NCI-H345 treated with DMSO at 0.1 percent for 48 hours (cell line): ENCODE results near the gene CPZ.
"Not testable (repeated sequence)": the region's sequence is repeated elsewhere in the genome, so short reads cannot be mapped to it uniquely, and the experiment has no call there.

Experiments used
- DNase-seq: peaks from one replicate; lab custom pipeline; 2025; ENCODE audit not compliant: unreplicated experiment; lab: John Stamatoyannopoulos, UW

CPZ gene

GRCh38 chr4:8608714-8609391 lies 16.3 kb downstream of the CPZ start:
- DNase-seq, result no peak

DNA sequence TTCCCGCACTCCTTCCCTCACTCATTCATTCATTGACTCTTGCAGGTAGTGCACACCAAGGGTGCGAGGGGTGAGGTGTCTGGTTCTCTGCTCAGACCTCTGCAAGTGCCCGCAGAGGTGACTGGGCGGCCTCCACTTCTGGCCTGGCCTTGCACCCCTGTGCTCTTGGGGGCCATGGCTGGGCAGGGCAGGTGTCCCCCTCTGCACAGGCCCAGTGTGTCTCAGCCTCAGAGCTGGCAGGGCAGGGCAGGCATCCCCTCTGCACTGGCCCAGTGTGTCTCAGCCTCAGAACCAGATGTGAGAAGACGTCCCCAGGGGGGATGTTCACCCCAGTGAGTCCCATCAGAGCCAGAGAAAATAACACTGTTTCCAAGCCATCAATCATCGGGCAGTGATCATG lies 16.8 kb downstream of the CPZ start:
- DNase-seq, result no peak

DNA sequence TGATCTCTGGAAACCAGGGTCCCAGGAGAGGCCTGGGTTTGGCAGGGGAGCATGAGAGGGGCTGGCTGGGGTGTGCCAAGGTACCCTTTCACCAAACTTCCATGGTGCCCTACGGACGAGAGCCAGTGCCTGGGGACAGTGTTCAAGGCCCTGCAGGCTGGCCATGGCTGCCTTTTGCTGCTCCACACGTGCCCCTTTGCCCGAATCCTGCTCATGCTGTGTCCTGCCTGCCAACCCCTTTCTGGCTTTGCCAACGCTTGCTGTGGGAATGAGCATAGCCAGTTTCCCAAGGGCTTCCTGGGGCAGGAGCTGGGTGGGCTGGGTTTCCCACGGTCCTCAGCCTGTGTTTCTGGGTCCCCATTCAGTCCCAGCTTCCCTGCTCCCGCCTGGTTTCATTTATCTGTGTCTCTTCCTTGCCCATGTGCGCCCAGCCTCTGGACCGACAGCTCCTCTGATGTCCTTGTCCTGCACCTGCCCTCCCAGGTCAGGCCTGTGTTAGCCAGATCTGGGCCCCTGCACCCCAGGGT lies 17.3 kb downstream of the CPZ start:
- DNase-seq, result no peak

DNA sequence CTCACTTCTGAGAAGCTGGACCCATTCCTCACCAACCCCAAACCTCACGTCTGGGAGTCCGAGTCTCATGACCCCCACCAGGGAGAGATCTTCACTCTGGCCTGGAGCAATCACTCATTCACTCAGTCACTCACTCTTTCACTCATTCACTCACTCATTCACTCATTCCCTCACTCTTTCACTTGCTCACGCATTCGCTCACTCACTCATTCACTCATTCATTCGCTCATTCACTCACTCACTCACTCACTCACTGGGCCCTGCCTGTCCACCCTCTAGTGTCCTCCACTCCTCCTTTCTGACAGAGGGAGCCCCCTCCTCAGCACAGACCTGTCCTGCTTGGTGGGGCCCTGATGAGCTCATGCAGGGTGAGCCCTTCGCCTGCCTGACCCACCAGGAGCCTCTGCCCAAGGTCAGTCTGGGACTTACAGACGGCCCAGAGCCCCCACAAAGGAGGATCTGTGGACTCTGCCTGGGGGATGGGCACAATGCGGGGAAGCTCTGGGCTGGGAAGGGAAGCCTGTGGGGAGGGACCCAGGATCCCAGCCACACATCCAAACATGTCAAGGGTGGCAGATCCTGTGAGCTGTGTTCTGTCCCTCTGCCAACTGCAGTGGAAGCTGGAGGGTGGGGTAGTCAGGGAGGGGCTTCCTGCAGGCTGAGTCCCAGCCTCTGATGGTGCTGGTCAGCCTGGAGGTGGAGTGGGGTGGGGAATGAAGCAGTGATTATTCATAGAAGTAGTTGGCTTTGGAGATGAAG lies 18.5 kb downstream of the CPZ start:
- DNase-seq, result no peak

DNA sequence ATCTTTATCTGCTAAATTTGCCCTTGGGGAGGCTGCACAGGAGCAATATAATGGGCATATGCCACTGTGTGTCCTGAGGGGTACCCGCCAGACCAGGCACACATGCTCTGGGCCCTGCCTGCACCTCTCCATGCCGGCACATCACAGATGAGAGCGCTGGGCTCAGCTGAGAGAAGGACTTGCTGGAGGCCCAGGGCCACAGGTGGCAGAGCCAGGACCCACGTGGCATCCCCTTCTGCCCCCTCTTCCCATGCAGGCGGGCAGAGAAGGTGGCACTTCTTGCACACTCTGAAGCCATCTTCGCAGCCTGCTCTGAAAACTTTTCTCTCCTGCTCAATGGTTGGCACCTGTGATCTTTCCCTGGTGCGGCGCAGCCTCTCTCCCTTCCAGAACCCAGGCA lies 20.1 kb downstream of the CPZ start:
- DNase-seq, result no peak

DNA sequence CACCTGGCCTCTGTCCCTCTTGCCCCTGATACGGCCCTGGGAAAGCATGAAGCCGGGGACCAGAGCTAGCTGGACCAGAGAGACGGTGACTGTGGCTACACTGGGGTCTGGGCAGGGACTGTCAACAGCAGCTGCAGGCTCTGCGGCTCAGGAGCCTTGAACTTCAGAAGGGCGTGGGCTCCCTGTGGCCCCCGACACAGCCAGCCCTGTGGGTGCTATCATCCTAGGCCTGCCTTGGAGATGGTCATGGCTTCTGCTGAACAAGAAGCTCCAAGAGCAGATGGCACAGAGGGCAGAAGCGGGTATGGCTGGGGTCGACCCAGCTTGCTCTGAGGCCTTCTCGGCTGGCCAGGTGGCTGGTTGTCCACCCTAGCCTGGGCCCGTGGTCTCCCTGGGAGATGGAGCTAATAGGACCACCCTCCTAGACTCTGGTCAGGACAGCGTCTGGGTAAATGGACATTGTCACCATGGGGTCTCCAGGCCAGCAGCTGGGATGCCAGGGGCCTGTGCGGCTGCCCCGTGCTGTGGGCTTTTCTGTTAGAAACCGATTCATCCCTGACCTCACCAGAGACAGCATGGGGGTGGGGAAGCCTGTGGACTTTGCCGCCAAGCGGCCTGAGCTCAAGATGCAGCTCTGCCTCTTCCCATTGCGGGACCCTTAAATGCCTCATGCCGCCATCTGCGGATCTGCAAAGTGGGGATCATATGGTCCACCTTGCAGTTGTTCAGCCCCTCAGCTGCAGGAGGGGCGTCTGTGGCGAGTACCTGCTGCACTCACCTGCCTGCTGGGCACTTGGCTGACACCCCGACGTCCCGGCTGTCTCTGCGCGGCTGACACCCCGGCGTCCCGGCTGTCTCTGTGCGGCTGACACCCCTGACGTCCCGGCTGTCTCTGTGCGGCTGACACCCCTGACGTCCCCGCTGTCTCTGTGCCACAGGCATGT lies 21.1 kb downstream of the CPZ start:
- DNase-seq, result no peak

DNA sequence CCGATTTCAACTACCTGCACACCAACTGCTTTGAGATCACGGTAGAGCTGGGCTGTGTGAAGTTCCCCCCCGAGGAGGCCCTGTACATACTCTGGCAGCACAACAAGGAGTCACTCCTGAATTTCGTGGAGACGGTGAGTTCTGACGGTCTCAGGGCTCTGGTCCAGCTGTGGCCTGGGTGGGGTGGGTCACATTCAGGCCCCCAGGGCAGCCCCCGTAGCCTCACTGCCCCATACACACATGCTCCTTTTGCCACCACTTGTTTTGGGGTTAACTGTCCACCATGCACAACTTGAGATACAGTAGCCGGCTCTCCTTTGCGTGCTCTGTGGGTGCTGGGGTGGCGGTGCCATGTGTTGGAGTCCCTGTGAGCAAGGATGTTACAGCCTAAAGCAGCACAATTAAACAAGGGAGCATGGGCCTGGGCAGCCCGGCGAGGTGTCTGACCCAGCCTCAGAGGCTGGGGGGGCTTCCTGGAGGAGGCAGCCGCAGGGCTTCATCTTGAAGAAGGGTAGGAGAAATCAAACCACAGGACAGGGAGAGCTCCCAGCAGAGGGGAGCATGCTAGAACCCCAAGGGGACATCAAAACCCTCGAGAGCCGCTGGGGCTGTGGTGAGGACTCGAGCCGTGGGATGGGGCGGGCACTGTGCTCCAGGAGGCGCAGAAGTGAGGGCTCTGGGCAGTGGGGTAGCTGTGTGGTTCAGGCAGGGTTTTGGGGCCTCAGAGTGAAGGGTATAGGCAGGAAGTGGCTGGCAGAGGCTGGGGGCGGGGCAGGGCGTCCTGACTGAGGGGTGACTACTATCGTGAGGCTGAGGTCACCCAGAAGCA lies 22.0 kb downstream of the CPZ start:
- DNase-seq, result no peak

- no peak for DNase-seq
These were observed 22.8 kb downstream of the CPZ start for GRCh38 chr4:8615366-8615765.

GRCh38 chr4:8615921-8616787 lies 23.6 kb downstream of the CPZ start:
- no peak for DNase-seq

GRCh38 chr4:8616831-8617230 lies 24.3 kb downstream of the CPZ start:
- DNase-seq, result no peak

- DNase-seq, result no peak
These were observed 25.0 kb downstream of the CPZ start for GRCh38 chr4:8617486-8618040.

DNA sequence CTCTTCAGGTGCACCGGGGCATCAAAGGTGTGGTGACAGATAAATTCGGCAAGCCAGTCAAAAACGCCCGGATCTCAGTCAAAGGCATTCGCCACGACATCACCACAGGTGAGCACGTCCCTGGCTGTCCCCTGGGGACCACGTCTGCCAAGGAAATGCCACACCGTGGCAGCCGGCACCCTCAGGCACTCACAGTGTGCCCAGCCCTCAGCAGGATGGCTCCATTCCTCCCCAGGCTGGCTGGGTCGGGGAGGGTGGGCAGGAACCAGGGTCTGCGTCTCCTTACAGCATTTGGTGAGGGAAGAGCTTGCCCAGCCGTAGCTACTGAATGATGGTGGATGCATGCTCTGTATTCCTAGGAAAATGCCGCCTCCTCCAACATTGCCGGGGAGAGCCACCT lies 25.9 kb downstream of the CPZ start:
- DNase-seq, result no peak

GRCh38 chr4:8618961-8619720 lies 26.6 kb downstream of the CPZ start:
- DNase-seq, result no peak

DNA sequence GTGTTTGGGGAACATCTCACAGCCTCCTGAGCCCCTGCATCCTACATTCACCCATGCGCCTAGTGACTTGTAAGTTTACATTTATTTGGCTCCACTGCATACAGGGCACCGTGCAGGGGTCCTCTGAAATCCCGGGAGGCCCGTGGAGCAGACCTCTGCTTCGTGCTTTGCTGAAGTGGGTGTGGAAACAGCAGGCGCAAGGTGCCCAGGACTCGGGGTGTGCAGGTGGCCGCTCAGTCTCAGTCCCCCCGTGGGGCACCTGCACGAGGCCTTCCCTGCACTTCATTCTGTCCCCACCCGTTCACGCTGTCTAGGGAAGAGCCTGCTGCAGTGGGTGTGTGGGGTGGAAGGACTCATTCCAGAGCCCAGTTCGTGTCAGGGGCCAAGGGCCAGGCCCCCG lies 28.6 kb downstream of the CPZ start:
- not testable (repeated sequence) for DNase-seq

DNA sequence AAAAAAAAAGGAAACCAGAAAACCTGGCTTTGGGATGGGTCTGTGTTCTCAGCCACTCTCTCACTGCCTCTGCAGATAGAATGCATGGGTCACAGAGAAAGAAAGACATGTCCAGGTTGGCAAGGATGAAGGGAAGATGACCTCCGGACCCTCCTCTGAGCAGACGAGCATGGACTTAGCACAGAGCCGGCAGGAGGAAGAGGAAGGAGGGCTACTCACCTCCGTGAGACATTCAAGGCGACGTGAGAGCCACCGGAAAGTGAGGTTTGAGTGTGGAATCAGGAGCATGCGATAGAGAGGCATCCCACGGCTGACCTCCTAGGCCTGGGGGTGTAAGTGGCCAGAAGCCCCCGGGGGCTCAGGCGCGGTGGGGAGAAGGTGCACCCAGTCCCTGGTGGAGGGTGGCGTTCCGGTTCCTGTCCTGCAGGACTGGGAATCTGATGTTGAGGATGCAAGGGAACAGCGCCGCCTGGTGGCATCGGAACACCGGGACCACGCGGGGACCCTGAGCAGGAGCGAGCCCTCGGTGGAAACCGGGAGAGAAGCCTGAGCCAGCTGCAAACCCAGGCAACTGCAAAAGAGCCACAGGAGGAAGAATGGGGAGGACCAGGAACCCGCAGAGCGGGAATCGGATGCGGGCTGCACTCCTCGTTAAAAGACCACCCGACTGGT lies 32.2 kb downstream of the CPZ start:
- not testable (repeated sequence) for DNase-seq

- not testable (repeated sequence) for DNase-seq
These were observed 37.8 kb downstream of the CPZ start for GRCh38 chr4:8630240-8630905.

- DNase-seq, result not testable (repeated sequence)
These were observed 39.3 kb downstream of the CPZ start for GRCh38 chr4:8631896-8632295.
